H1 (cell line): ENCODE data around the gene FEV. TPM values are rescaled to one million over a fixed set of nuclear protein-coding genes. Genes with fewer than 3 reads are reported as not detected.

Source experiments
- KDM1A ChIP-seq: fragments of 200-600, 300-600 bp; sonication (generic); IDR thresholded peaks from 2 replicates; pipeline ENCODE4 v1.7.1; 2016; ENCODE audit warnings: mild to moderate bottlenecking, low read length, borderline replicate concordance
- SAP30 ChIP-seq: fragments of 300-600 bp; sonication (generic); IDR thresholded peaks from 2 replicates; pipeline ENCODE4 v1.7.1; 2012; ENCODE audit warnings: low read length, moderate library complexity, mild to moderate bottlenecking, inconsistent platforms; ENCODE audit not compliant: insufficient read depth, insufficient replicate concordance
- TBP ChIP-seq: IDR thresholded peaks from 2 replicates; pipeline ENCODE4 v1.6.1; 2011; ENCODE audit warnings: low read depth, low read length, improper control_type of control experiment
- TCF12 ChIP-seq: IDR thresholded peaks from 2 replicates; pipeline ENCODE4 v1.6.1; 2011; ENCODE audit warnings: low read depth, mild to moderate bottlenecking, low read length
- USF2 ChIP-seq: IDR thresholded peaks from 2 replicates; pipeline ENCODE4 v1.6.1; 2011; ENCODE audit warnings: low read length, improper control_type of control experiment
- polyA plus RNA-seq, 7 experiments: library from polyadenylated mRNA; depleted of rRNA in 3 of 7; stranded (reverse) in 5 of 7; unstranded in 2 of 7; fragments of >200 nt in 5 of 7; fragments of 200-250 nt in 2 of 7; gene quantifications; 1 replicate in 5 of 7; 2 replicates in 1 of 7; 4 replicates in 1 of 7; pipeline versions ENCODE4 v1.2.1 to v1.2.3, GENCODE V29; 2011 to 2013; ENCODE audit warnings: missing spikeins in 2 of 7, mixed read lengths in 2 of 7
- total RNA-seq: library from RNA; stranded (reverse); fragmentation: NEBNext Ultra II Directional; extraction: Animal tissue kit (Norgen Biotek cat#: 25700); gene quantifications from 2 replicates; pipeline ENCODE4 v1.2.1, GENCODE V29; 2021

The FEV gene
- total and polyA plus RNA-seq, 2 of the 8 experiments (the other 6 are each of a cell fraction or from before 2014, with no cell fraction given): not detected

GRCh38 chr2:219003979-219004378 lies 19.0 kb upstream of the FEV start (continued):
- no peak for TF ChIP-seq USF2
- no peak for TF ChIP-seq TBP
- TF ChIP-seq KDM1A: no peak
- TF ChIP-seq SAP30: no peak
- no peak for TF ChIP-seq TCF12
